Ecto neural progenitor cell (in vitro differentiated cells): ENCODE results near the gene LRFN4.
A peak's percentile ranks its signal among the peaks of the same experiment; 100 is the strongest.

ENCODE experiments used
- DNase-seq: peaks from one replicate; pipeline ENCODE4 v3.0.0-alpha.2; 2018; ENCODE audit warnings: low spot score

LRFN4 gene

GRCh38 chr11:66870616-66871520 is 14.0 kb downstream of the LRFN4 start:
- no peak for DNase-seq

GRCh38 chr11:66871521-66871901 is 14.6 kb downstream of the LRFN4 start:
- no peak for DNase-seq

GRCh38 chr11:66874232-66874631 is 17.4 kb downstream of the LRFN4 start:
- no peak for DNase-seq

DNA sequence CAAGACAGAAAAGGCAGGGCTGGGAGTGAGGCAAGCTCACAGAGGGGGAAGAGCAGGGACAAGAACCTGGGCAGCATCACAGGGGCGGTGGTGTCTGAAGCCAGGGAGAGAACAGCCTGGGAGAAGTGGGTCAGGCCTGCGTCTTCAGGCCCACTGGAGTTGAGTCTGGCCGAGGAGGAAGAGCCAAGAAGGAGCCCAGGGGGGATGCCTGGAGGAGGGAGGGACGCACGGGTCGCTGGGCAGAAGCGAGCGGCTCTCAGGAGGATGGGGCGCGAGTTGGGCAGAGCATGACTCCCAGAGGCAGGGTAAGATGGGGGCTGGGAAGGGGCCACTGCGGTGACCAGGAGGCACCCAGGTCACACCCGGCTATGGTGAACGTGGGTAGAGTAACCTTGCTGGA is 18.5 kb downstream of the LRFN4 start:
- no peak for DNase-seq

DNA sequence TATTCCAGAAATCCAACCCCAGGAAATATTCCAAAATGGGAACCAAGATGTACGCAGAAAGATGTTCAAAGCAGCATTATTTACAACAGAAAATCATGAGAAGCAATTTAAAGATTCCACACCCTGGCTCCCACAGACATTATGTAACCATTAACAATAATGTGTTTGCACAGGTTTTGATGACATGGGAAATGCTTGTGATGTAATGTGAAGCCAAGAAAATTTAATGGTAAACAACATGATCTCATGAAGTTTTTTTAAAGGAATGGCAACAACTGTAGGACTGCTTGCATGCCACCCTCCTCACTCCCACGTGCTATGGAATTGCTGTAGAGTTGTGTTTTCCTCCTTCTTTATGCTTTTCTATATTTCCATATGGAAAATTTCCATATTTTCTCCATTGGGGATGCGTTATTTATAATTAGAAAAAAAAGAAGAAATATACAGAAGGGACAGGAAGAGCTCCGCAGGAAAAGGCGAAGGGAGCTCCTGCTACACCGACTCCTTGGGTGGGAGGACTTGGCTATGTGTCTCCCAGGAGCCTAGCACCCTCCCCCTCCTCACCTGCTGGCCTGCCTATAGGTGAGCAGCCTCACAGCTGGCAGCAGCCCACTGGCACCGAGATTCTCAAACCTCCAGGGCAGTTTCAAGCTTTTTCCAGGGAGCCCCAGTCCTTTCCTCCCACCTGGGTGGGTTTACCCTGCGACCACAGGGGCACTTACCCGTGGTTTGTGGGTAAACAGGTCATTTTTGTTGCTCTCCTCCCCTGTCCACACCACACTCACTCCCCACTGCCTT is 20.9 kb downstream of the LRFN4 start:
- no peak for DNase-seq

DNA sequence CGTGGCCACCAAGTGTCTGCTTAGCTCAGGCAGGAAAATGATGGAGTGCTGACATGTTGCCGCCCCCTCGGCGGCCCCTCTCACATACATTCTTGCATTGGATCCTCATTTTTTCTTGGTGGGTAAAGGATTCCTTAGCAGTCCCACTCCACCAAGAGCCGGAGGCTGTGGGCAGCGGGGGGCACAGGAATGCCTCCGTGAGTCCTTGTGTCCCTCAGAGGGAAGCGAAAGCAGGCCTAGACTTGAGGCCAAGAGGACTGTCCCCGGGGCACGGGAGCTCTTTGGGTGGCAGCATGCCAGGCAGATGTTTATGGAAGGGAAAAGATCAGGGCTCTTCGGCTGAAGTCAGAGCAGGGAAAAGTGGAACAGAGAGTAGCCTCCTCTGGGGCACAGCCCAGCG is 21.6 kb downstream of the LRFN4 start:
- no peak for DNase-seq

GRCh38 chr11:66879000-66879399 is 22.1 kb downstream of the LRFN4 start:
- DNase-seq = no peak

DNA sequence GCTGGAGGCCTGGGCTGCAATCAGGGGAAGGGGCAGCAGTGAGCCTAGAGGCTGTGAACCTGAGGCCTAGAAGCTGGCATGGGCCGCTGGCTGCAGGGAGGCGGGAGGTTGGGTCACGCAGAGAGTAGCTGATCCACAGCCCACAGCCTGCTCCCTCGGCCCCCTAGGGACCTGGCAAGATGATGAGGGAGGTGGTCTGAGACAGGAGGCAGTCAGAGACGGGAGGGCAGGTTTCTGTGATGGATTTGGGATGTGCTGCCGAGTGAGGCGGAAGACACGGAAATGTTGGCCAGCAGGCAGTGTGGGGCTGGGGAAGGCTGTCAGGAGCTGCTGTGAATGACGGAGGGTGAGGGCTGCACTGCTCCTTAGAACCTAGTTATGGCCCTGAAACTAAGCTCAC is 22.7 kb downstream of the LRFN4 start:
- DNase-seq = no peak

DNA sequence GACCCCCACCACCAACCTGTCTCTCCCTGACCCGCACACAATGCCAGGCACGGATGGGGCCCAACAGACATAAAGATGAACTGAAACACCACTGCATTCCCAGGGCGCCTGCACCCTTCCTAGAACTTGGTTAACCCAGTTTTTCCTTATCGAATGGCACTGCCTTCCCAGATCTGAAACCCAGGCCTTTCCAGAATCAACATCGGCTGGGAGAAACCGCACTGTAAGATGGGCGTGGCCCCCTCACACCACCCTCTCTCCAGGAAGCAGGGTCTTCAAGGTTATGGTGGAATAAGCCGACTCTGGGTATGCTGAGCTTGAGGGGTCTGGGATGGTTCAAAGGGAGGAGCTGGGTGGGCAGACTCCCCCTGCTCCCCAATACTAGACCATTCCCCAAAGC is 23.1 kb downstream of the LRFN4 start:
- DNase-seq = no peak

- no peak for DNase-seq
Measured at GRCh38 chr11:66880496-66881450, 23.9 kb downstream of the LRFN4 start.

DNA sequence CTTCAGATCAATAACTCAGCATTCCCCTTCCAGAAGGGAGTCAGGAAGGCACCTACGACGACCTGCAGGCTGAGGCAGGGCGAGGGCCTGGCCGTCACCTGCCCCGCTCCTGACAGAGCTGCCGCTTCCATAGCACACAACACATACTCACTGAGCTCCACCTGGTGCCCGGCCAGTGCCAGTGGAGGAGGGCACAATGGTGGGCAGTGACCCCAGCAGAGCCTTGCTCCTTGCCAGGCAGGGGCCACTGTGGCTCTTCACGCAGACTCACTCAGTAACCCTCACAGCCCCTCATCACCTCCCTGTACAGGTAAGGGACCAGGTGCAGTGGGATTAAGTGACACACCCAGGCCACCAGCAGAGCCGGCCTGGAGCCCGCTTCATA is 24.6 kb downstream of the LRFN4 start:
- DNase-seq = no peak

DNA sequence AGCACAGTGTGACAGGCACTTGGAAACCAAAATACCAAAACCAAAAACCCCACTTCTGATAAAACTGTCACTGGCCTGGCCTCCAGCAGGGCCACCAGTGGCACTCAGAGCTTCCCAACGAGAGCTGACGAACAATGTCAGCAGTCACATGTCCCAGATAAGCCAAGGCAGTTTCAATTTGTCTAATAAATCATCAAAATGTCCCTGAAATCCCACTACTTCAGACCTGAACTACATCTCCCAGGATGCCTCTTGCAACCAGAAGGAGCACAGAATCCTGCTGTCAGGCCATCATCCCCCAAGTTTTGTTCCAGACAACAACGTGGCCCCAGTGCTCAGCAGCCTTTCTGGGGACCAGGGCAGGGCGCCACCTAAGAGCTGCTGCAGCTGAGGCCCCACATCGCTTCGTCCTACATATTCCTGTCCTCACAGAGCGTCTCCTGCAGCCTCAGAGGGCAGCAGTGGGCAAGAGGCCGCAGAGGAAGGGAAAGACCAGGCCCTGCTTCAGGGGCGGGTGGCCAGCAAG is 25.1 kb downstream of the LRFN4 start:
- no peak for DNase-seq

- no peak for DNase-seq
Measured at GRCh38 chr11:66882561-66883015, 25.7 kb downstream of the LRFN4 start.

DNA sequence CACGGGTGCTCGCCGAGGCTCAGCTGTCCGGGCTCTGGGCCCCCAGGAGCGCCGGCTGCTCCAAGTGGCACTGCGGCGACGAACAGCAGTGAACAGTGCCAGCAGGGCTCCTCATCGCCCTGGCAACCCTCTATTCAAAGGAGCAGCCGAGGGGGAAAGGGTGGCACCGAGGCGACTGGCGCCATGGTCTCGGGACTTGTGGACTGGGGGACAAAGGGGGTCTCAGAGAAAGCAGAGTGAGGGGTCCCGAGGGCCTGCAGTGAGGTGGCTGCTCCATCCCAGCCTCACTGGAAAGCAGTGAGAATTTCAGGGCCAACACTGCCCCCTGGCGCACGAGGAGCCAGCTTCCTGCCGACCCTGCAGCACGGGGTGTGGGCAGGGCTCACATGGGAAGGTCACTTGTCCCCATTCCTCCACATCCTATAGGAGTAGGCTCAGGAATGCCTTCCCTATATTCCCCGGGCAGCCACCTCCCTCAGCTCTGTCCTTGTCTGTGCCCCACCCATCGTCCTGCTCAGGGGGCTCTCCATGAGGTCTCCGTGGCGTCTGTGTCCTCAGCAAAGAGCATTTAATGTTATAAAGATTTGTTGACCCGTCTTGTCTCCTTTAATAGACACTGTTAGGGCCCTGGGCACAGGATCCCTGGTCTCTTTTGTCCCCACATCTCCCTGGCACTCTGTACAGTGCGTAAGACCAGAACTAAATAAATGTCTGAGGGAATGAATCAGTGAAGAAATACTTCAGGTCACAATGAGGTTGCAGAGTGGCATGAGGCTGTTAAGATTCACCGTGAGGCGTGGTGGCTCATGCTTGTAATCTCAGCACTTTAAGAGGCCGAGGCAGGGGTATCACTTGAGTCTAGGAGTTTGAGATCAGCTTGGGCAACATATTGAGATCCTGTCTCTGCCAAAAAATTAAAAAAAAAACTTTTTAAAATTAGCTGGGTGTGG is 26.4 kb downstream of the LRFN4 start:
- DNase-seq = peak; percentile 87

GRCh38 chr11:66884443-66884842 is 27.6 kb downstream of the LRFN4 start:
- DNase-seq = no peak

- no peak for DNase-seq
Measured at GRCh38 chr11:66885469-66885868, 28.6 kb downstream of the LRFN4 start.

DNA sequence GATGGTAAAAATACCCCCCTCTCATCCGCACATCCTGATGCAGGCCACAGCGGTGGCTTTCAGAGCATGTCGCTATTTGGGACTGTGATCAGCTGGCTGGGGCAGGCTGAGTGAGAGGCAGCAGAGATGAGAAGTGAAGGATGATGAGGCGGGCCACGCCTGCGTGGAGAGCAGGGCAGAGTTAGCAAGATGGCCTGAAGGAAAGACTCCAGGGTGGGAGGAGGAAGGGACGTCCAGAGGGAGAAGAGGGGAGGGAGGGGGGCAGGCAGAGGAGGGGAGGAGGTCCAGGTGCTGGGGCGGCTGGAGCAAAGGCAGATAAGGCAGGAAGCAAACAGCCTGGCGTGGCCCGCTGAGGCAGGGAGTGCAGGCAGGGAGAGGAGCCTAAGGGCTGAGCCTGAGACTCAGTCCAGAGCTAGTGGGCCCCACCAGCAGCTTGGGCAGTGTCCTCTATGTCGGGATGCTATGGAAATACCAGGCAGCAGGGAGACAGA is 29.1 kb downstream of the LRFN4 start:
- DNase-seq = no peak

DNA sequence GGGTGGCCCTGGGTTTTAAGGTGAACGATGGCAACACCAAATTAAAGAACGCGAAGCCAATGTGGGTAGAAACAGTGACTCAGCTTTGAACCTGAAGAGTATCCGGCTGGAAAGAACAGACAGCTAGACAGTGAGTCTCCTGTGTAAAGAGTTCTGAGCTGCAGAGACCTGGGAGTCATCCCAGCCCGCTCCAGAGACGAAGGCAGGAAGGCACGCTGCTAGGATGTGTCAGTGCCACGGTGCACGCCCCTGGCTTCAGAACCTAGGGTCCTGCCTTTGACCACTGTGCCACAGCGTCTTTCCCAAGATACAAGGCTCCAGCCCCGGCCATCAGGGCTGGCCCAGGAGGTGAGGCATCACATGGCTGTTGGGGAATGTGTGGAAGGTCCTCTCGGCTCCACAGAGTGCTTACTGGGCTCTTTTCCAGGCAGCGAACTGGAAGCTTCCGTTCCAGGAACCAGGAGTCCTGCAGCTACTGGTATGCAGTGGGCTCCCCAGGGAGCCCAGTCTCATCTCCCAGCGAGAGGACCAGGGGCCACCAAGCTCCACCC is 29.9 kb downstream of the LRFN4 start:
- DNase-seq = no peak

- no peak for DNase-seq
Measured at GRCh38 chr11:66887526-66887925, 30.7 kb downstream of the LRFN4 start.

- DNase-seq = no peak
Measured at GRCh38 chr11:66888282-66888681, 31.4 kb downstream of the LRFN4 start.
